ENCODE results near the gene MRPL36.

MRPL36 gene

GRCh38 chr5:1778138-1779020 is 21.3 kb downstream of the MRPL36 start:
- no peak overlapping the region for H3K4me3 ChIP-seq (ENCODE audit: low read depth, low read length)
- TF ChIP-seq, protein P1, sequence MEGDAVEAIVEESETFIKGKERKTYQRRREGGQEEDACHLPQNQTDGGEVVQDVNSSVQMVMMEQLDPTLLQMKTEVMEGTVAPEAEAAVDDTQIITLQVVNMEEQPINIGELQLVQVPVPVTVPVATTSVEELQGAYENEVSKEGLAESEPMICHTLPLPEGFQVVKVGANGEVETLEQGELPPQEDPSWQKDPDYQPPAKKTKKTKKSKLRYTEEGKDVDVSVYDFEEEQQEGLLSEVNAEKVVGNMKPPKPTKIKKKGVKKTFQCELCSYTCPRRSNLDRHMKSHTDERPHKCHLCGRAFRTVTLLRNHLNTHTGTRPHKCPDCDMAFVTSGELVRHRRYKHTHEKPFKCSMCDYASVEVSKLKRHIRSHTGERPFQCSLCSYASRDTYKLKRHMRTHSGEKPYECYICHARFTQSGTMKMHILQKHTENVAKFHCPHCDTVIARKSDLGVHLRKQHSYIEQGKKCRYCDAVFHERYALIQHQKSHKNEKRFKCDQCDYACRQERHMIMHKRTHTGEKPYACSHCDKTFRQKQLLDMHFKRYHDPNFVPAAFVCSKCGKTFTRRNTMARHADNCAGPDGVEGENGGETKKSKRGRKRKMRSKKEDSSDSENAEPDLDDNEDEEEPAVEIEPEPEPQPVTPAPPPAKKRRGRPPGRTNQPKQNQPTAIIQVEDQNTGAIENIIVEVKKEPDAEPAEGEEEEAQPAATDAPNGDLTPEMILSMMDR (IDR thresholded peaks at IDR 0.05; ENCODE audit: low read depth, low read length): no peak

GRCh38 chr5:1777281-1778137 is 22.1 kb downstream of the MRPL36 start:
- TF ChIP-seq, protein P1 (IDR thresholded peaks at IDR 0.05; ENCODE audit: low read depth, low read length): no peak
- no peak overlapping the region for H3K4me3 ChIP-seq (ENCODE audit: low read depth, low read length)

- TF ChIP-seq, protein P1 (IDR thresholded peaks at IDR 0.05; ENCODE audit: low read depth, low read length): no peak
These were observed 22.8 kb downstream of the MRPL36 start for GRCh38 chr5:1776831-1777230.

GRCh38 chr5:1772634-1773033 is 27.0 kb downstream of the MRPL36 start:
- H3K4me3 ChIP-seq (ENCODE audit: low read depth, low read length): no peak overlapping the region
- TF ChIP-seq, protein P1 (IDR thresholded peaks at IDR 0.05; ENCODE audit: low read depth, low read length): peak; percentile 68

More at GRCh38 chr5:1776831-1777230, 22.8 kb downstream of the MRPL36 start:
- H3K4me3 ChIP-seq (ENCODE audit: low read depth, low read length): no peak overlapping the region

DNA sequence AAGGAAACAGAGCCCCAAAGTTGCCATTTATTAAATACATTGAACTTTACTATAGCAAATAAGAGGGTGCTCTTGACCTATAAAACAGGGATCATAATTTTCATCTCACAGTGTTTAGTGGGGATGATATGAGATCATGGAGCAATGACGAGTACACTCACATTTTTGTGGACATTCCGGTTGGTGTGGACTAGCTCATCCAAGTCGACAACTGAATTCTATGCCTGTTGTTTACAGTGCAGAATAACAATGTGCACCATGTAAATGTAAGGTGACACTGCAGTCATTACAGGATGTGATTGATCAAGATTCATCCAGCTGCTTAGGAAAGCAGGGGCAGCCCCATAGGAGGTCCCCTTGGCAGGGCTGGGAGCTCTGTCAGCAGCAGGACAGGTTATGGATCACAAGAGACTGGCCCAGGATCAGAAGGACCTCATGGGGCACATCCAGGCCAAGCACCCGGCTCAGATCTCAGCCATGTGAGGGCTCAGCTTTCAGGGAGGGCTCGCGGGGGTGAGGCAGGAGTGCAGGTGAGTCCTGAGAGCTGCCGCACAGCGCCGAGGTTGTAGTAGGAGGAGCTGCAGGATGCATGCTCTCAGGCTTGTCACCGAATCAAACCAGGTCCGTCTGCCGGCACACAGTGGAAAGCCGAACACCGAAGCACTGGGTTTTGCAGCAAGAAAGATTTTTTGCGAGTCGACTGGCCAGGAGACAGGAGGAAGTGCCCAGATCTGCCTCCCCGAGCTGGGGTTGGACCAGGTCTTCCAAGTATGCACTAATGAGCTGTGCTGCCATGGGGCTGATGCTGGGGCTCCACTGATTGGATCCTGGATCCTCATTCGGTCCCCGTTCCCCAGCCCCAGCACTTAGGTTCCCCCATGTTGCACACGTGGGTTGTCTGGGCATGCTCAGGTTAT is 28.2 kb downstream of the MRPL36 start:
- TF ChIP-seq, protein P1 (IDR thresholded peaks at IDR 0.05; ENCODE audit: low read depth, low read length): no peak
- no peak overlapping the region for H3K4me3 ChIP-seq (ENCODE audit: low read depth, low read length)

GRCh38 chr5:1770443-1770802 is 29.2 kb downstream of the MRPL36 start:
- no peak overlapping the region for H3K4me3 ChIP-seq (ENCODE audit: low read depth, low read length)
- TF ChIP-seq, protein P1 (IDR thresholded peaks at IDR 0.05; ENCODE audit: low read depth, low read length): no peak

Measured in WI38 (cell line).